Large intestine (tissue), 3 donors: ENCODE results near the gene EPAS1. TPM values are rescaled to one million over a fixed set of nuclear protein-coding genes. Genes with fewer than 3 reads are reported as not detected.

Source experiments
- DNase-seq, 2 donors: peaks; one replicate each; pipeline versions ENCODE4 v3.0.0 to v3.0.0-alpha.2; 2013
- H3K27ac ChIP-seq: one replicate; pipeline ENCODE4 v1.5.1; 2013; ENCODE audit warnings: low read length
- H3K27me3 ChIP-seq: 2 replicates; pipeline ENCODE4 v1.6.1; 2013; ENCODE audit warnings: low read length; ENCODE audit not compliant: control insufficient read depth, insufficient read depth
- H3K36me3 ChIP-seq: 2 replicates; pipeline ENCODE4 v1.6.1; 2013; ENCODE audit warnings: low read length; ENCODE audit not compliant: control insufficient read depth, insufficient read depth
- H3K4me1 ChIP-seq: one replicate; pipeline ENCODE4 v1.6.1; 2013; ENCODE audit warnings: low read length; ENCODE audit not compliant: control insufficient read depth, insufficient read depth
- H3K4me3 ChIP-seq: one replicate; pipeline ENCODE4 v1.5.1; 2013; ENCODE audit warnings: low read length
- H3K9me3 ChIP-seq: one replicate; pipeline ENCODE4 v1.6.1; 2013; ENCODE audit warnings: mild to moderate bottlenecking, low read depth, low read length, moderate library complexity; ENCODE audit not compliant: control insufficient read depth
- WGBS: methylation state at CpG from one replicate; pipeline ENCODE4 v1.1.5; 2013; ENCODE audit warnings: low lambda C conversion rate; ENCODE audit not compliant: insufficient coverage; 5-methylcytosine and 5-hydroxymethylcytosine counted together
- polyA plus RNA-seq: library from polyadenylated mRNA; unstranded; fragments of 120-200 nt; gene quantifications from one replicate; pipeline ENCODE4 v1.2.1, GENCODE V29; 2013

EPAS1 gene
- polyA plus RNA-seq, 1 donor = 30.7 TPM

- no peak overlapping the region for H3K27ac ChIP-seq
- H3K9me3 ChIP-seq = no peaks in the 10 kb centered on the region
- H3K4me1 ChIP-seq = peaks cover 5% of the 10 kb centered on the region
- peaks cover 3% of the 10 kb centered on the region for H3K36me3 ChIP-seq
- H3K4me3 ChIP-seq = no peak overlapping the region
- no CpG with 5 or more reads among the region's 5 CpGs for WGBS
- H3K27me3 ChIP-seq = no peaks in the 10 kb centered on the region
- DNase-seq = no peak
Measured at GRCh38 chr2:46351098-46351749, 54.0 kb downstream of the EPAS1 start.

- Histone ChIP-seq H3K27me3 (no peaks in the 10 kb centered on the region), H3K4me3 (no peak overlapping the region), H3K36me3 (peaks cover 5% of the 10 kb centered on the region), H3K9me3 (no peaks in the 10 kb centered on the region), H3K4me1 (no peaks in the 10 kb centered on the region), H3K27ac (no peak overlapping the region)
- WGBS = no CpG with 5 or more reads among the region's 10 CpGs
- no peak for DNase-seq
Measured at GRCh38 chr2:46351750-46352138, 54.5 kb downstream of the EPAS1 start.

- Histone ChIP-seq H3K4me1 (no peaks in the 10 kb centered on the region), H3K36me3 (peaks cover 14% of the 10 kb centered on the region), H3K9me3 (no peaks in the 10 kb centered on the region), H3K4me3 (no peak overlapping the region), H3K27me3 (no peaks in the 10 kb centered on the region), H3K27ac (no peak overlapping the region)
- WGBS = no CpG with 5 or more reads among the region's 8 CpGs
- no peak for DNase-seq
Measured at GRCh38 chr2:46352621-46353020, 55.4 kb downstream of the EPAS1 start.

- no peak overlapping the region for H3K27ac ChIP-seq
- whole genome bisulfite sequencing = no CpG with 5 or more reads among the region's 6 CpGs
- H3K27me3 ChIP-seq = no peaks in the 10 kb centered on the region
- no peaks in the 10 kb centered on the region for H3K9me3 ChIP-seq
- no peak for DNase-seq
- no peak overlapping the region for H3K4me3 ChIP-seq
- no peaks in the 10 kb centered on the region for H3K4me1 ChIP-seq
- H3K36me3 ChIP-seq = peaks cover 17% of the 10 kb centered on the region
Measured at GRCh38 chr2:46353509-46353908, 56.3 kb downstream of the EPAS1 start.

- no peaks in the 10 kb centered on the region for H3K4me1 ChIP-seq
- H3K27ac ChIP-seq = no peak overlapping the region
- H3K27me3 ChIP-seq = no peaks in the 10 kb centered on the region
- WGBS = no CpG with 5 or more reads among the region's 3 CpGs
- H3K36me3 ChIP-seq = peaks cover 20% of the 10 kb centered on the region
- no peak for DNase-seq
- H3K4me3 ChIP-seq = no peak overlapping the region
- no peaks in the 10 kb centered on the region for H3K9me3 ChIP-seq
Measured at GRCh38 chr2:46355756-46356155, 58.5 kb downstream of the EPAS1 start.

GRCh38 chr2:46356991-46357390, 59.8 kb downstream of the EPAS1 start:
- H3K36me3 ChIP-seq = peaks cover 23% of the 10 kb centered on the region
- no peaks in the 10 kb centered on the region for H3K4me1 ChIP-seq
- H3K27me3 ChIP-seq = no peaks in the 10 kb centered on the region
- H3K9me3 ChIP-seq = no peaks in the 10 kb centered on the region
- H3K4me3 ChIP-seq = no peak overlapping the region
- DNase-seq = no peak
- H3K27ac ChIP-seq = no peak overlapping the region
- no CpG with 5 or more reads among the region's 1 CpG for WGBS

- H3K4me1 ChIP-seq = no peaks in the 10 kb centered on the region
- no peak for DNase-seq
- peaks cover 26% of the 10 kb centered on the region for H3K36me3 ChIP-seq
- H3K27ac ChIP-seq = no peak overlapping the region
- whole genome bisulfite sequencing = no CpG with 5 or more reads among the region's 6 CpGs
- H3K27me3 ChIP-seq = no peaks in the 10 kb centered on the region
- H3K4me3 ChIP-seq = no peak overlapping the region
- peaks cover 3% of the 10 kb centered on the region for H3K9me3 ChIP-seq
Measured at GRCh38 chr2:46358713-46359112, 61.5 kb downstream of the EPAS1 start.

GRCh38 chr2:46360303-46360702, 63.1 kb downstream of the EPAS1 start:
- no CpG with 5 or more reads among the region's 3 CpGs for WGBS
- peaks cover 26% of the 10 kb centered on the region for H3K36me3 ChIP-seq

GRCh38 chr2:46361920-46362666, 64.9 kb downstream of the EPAS1 start:
- DNase-seq = no peak
- no CpG with 5 or more reads among the region's 6 CpGs for WGBS
- Histone ChIP-seq H3K4me1 (no peaks in the 10 kb centered on the region), H3K36me3 (peaks cover 20% of the 10 kb centered on the region), H3K9me3 (peaks cover 3% of the 10 kb centered on the region), H3K27me3 (no peaks in the 10 kb centered on the region), H3K27ac (no peak overlapping the region), H3K4me3 (no peak overlapping the region)

More at GRCh38 chr2:46360303-46360702, 63.1 kb downstream of the EPAS1 start:
- H3K4me3 ChIP-seq = no peak overlapping the region
- no peaks in the 10 kb centered on the region for H3K4me1 ChIP-seq
- H3K9me3 ChIP-seq = peaks cover 3% of the 10 kb centered on the region
- no peak overlapping the region for H3K27ac ChIP-seq
- DNase-seq = no peak
- no peaks in the 10 kb centered on the region for H3K27me3 ChIP-seq

- no peak for DNase-seq
- peaks cover 15% of the 10 kb centered on the region for H3K36me3 ChIP-seq
- no peak overlapping the region for H3K4me3 ChIP-seq
- no peaks in the 10 kb centered on the region for H3K27me3 ChIP-seq
- no peak overlapping the region for H3K27ac ChIP-seq
- no peaks in the 10 kb centered on the region for H3K4me1 ChIP-seq
- no CpG with 5 or more reads among the region's 4 CpGs for WGBS
- peaks cover 3% of the 10 kb centered on the region for H3K9me3 ChIP-seq
Measured at GRCh38 chr2:46362667-46363012, 65.4 kb downstream of the EPAS1 start.
